HepG2 (cell line): ENCODE data around the gene RNF114.

Experiments used
- EED ChIP-seq: sonication (generic); formaldehyde crosslinking; IDR thresholded peaks from 2 replicates; pipeline ENCODE4 v1.5.0; 2020; ENCODE audit warnings: mild to moderate bottlenecking, missing genetic modification reagents
- ELF1 ChIP-seq: sonication (generic); formaldehyde crosslinking; IDR thresholded peaks from 2 replicates; pipeline ENCODE4 v1.4.0; 2020; ENCODE audit warnings: missing genetic modification reagents
- EZH2 ChIP-seq: conservative IDR thresholded peaks from 2 replicates; pipeline ENCODE4 v1.6.1; 2012; ENCODE audit warnings: mild to moderate bottlenecking, low read depth, low read length, moderate library complexity
- HIC2 ChIP-seq: sonication (generic); formaldehyde crosslinking; IDR thresholded peaks from 2 replicates; pipeline ENCODE4 v1.9.0; 2022; ENCODE audit warnings: low read depth, missing genetic modification reagents
- POLR2A ChIP-seq, 2 experiments: IDR thresholded peaks; 2 replicates each; pipeline ENCODE4 v1.6.1; 2011; ENCODE audit warnings: low read depth in 2 of 2, low read length in 2 of 2, mild to moderate bottlenecking in 1 of 2, moderate library complexity in 1 of 2; ENCODE audit not compliant: insufficient read depth in 1 of 2
- SUZ12 ChIP-seq: fragments of 150-350 bp; IDR thresholded peaks from 2 replicates; pipeline ENCODE4 v1.6.1; 2014; ENCODE audit warnings: low read depth, low read length
- ZNF615 ChIP-seq: sonication (generic); formaldehyde crosslinking; IDR thresholded peaks from 2 replicates; pipeline ENCODE4 v1.5.0; 2020; ENCODE audit warnings: mild to moderate bottlenecking, missing genetic modification reagents, borderline replicate concordance
- TF ChIP-seq, protein P1 (sequence below): sonication (generic); formaldehyde crosslinking; IDR thresholded peaks from 2 replicates; pipeline ENCODE4 v1.5.0; 2020; ENCODE audit warnings: missing genetic modification reagents
- TF ChIP-seq, protein P2 (sequence below), 2 experiments: fragments of 450-650 bp in 1 of 2; sonication (generic) in 1 of 2; formaldehyde crosslinking; IDR thresholded peaks; 2 replicates each; pipeline versions ENCODE4 v1.5.0 to v1.8.0; 2020 to 2022; ENCODE audit warnings: mild to moderate bottlenecking in 1 of 2, missing genetic modification reagents in 1 of 2
- TF ChIP-seq, protein P3 (sequence below): sonication (generic); formaldehyde crosslinking; IDR thresholded peaks from 2 replicates; pipeline ENCODE4 v1.4.0; 2020; ENCODE audit warnings: missing genetic modification reagents
- TF ChIP-seq, protein P4 (sequence below): sonication (generic); formaldehyde crosslinking; IDR thresholded peaks from 2 replicates; pipeline ENCODE4 v1.8.1; 2023; ENCODE audit warnings: mild to moderate bottlenecking, missing genetic modification reagents

- TF ChIP-seq, protein P1, sequence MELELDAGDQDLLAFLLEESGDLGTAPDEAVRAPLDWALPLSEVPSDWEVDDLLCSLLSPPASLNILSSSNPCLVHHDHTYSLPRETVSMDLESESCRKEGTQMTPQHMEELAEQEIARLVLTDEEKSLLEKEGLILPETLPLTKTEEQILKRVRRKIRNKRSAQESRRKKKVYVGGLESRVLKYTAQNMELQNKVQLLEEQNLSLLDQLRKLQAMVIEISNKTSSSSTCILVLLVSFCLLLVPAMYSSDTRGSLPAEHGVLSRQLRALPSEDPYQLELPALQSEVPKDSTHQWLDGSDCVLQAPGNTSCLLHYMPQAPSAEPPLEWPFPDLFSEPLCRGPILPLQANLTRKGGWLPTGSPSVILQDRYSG, result no peak
- no peak for TF ChIP-seq SUZ12
- TF ChIP-seq EED (CRISPR knock-in tag), result no peak; the same call in 1 of the 2 replicates
- TF ChIP-seq, protein P2, sequence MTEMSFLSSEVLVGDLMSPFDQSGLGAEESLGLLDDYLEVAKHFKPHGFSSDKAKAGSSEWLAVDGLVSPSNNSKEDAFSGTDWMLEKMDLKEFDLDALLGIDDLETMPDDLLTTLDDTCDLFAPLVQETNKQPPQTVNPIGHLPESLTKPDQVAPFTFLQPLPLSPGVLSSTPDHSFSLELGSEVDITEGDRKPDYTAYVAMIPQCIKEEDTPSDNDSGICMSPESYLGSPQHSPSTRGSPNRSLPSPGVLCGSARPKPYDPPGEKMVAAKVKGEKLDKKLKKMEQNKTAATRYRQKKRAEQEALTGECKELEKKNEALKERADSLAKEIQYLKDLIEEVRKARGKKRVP (CRISPR knock-in tag; IDR thresholded peaks at IDR 0.05), result no peak
- TF ChIP-seq ZNF615, result no peak
- TF ChIP-seq POLR2A (IDR thresholded peaks at IDR 0.05; ENCODE audit: insufficient read depth in 1 of 2, low read depth in 2 of 2, low read length in 2 of 2), result no peak
- TF ChIP-seq, protein P3, sequence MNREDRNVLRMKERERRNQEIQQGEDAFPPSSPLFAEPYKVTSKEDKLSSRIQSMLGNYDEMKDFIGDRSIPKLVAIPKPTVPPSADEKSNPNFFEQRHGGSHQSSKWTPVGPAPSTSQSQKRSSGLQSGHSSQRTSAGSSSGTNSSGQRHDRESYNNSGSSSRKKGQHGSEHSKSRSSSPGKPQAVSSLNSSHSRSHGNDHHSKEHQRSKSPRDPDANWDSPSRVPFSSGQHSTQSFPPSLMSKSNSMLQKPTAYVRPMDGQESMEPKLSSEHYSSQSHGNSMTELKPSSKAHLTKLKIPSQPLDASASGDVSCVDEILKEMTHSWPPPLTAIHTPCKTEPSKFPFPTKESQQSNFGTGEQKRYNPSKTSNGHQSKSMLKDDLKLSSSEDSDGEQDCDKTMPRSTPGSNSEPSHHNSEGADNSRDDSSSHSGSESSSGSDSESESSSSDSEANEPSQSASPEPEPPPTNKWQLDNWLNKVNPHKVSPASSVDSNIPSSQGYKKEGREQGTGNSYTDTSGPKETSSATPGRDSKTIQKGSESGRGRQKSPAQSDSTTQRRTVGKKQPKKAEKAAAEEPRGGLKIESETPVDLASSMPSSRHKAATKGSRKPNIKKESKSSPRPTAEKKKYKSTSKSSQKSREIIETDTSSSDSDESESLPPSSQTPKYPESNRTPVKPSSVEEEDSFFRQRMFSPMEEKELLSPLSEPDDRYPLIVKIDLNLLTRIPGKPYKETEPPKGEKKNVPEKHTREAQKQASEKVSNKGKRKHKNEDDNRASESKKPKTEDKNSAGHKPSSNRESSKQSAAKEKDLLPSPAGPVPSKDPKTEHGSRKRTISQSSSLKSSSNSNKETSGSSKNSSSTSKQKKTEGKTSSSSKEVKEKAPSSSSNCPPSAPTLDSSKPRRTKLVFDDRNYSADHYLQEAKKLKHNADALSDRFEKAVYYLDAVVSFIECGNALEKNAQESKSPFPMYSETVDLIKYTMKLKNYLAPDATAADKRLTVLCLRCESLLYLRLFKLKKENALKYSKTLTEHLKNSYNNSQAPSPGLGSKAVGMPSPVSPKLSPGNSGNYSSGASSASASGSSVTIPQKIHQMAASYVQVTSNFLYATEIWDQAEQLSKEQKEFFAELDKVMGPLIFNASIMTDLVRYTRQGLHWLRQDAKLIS (CRISPR knock-in tag), result no peak
- TF ChIP-seq, protein P4, sequence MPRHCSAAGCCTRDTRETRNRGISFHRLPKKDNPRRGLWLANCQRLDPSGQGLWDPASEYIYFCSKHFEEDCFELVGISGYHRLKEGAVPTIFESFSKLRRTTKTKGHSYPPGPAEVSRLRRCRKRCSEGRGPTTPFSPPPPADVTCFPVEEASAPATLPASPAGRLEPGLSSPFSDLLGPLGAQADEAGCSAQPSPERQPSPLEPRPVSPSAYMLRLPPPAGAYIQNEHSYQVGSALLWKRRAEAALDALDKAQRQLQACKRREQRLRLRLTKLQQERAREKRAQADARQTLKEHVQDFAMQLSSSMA, result no peak
- TF ChIP-seq ELF1, result no peak
- TF ChIP-seq EZH2, result no peak
- no peak for TF ChIP-seq HIC2
These were observed 12.8 kb downstream of the RNF114 start for GRCh38 chr20:49948809-49949507.
